HL-60 (cell line): Measurements from ENCODE around the gene MAGIX.

ENCODE experiments used
- CTCF ChIP-seq: IDR thresholded peaks from one replicate; pipeline ENCODE4 v1.5.1; 2011; ENCODE audit warnings: low read length, control low read depth, inconsistent platforms; ENCODE audit not compliant: insufficient read depth
- GABPA ChIP-seq: IDR thresholded peaks from 2 replicates; pipeline ENCODE4 v1.6.1; 2012; ENCODE audit warnings: low read depth
- POLR2AphosphoS5 ChIP-seq: IDR thresholded peaks from 2 replicates; pipeline ENCODE4 v1.6.1; 2012; ENCODE audit warnings: low read depth
- REST ChIP-seq: IDR thresholded peaks from 2 replicates; pipeline ENCODE4 v1.6.1; 2012; ENCODE audit warnings: low read depth; ENCODE audit not compliant: insufficient replicate concordance
- SPI1 ChIP-seq: IDR thresholded peaks from 2 replicates; pipeline ENCODE4 v1.6.1; 2012; ENCODE audit warnings: low read depth, mild to moderate bottlenecking, borderline replicate concordance

- TF ChIP-seq SPI1 = no peak
- no peak for TF ChIP-seq CTCF
- TF ChIP-seq POLR2AphosphoS5 = no peak
- TF ChIP-seq GABPA = no peak
- TF ChIP-seq REST = no peak
Measured at GRCh38 chrX:49155243-49155899, 7.2 kb upstream of the MAGIX start.
